Parathyroid adenoma (tissue), 2 donors: Measurements from ENCODE around the gene C5orf47.

ENCODE experiments used
- H2AFZ ChIP-seq: fragments of 300-600 bp; sonication (generic); one replicate; pipeline ENCODE4 v1.7.0; 2017; ENCODE audit warnings: antibody characterized with exemption, mild to moderate bottlenecking
- H3K27ac ChIP-seq: fragments of 300-600 bp; sonication (generic); one replicate; pipeline ENCODE4 v1.7.0; 2017
- H3K27me3 ChIP-seq: fragments of 300-600 bp; sonication (generic); one replicate; pipeline ENCODE4 v1.7.0; 2017; ENCODE audit warnings: low read length; ENCODE audit not compliant: control insufficient read depth, insufficient read depth
- H3K36me3 ChIP-seq: fragments of 300-600 bp; sonication (generic); one replicate; pipeline ENCODE4 v1.7.0; 2017; ENCODE audit warnings: low read length; ENCODE audit not compliant: control insufficient read depth, insufficient read depth
- H3K4me1 ChIP-seq: fragments of 300-600 bp; sonication (generic); one replicate; pipeline ENCODE4 v1.7.0; 2017; ENCODE audit warnings: control low read depth
- H3K4me2 ChIP-seq: fragments of 300-600 bp; sonication (generic); one replicate; pipeline ENCODE4 v1.7.0; 2017; ENCODE audit warnings: low read length
- H3K4me3 ChIP-seq: fragments of 300-600 bp; sonication (generic); one replicate; pipeline ENCODE4 v1.7.0; 2017; ENCODE audit warnings: low read depth, low read length
- H3K79me2 ChIP-seq: fragments of 300-600 bp; sonication (generic); one replicate; pipeline ENCODE4 v1.7.0; 2017; ENCODE audit warnings: control low read depth
- H3K9ac ChIP-seq: fragments of 300-600 bp; sonication (generic); one replicate; pipeline ENCODE4 v1.7.0; 2017; ENCODE audit warnings: mild to moderate bottlenecking
- H3K9me3 ChIP-seq: fragments of 300-600 bp; sonication (generic); one replicate; pipeline ENCODE4 v1.7.0; 2017; ENCODE audit warnings: low read length; ENCODE audit not compliant: control insufficient read depth
- TF ChIP-seq, protein P1 (sequence below): fragments of 300-600 bp; sonication (generic); IDR thresholded peaks from one replicate; pipeline ENCODE4 v1.7.0; 2017; ENCODE audit warnings: antibody characterized with exemption, mild to moderate bottlenecking
- donor health status: primary hyperparathyroidism.

Gene C5orf47

DNA sequence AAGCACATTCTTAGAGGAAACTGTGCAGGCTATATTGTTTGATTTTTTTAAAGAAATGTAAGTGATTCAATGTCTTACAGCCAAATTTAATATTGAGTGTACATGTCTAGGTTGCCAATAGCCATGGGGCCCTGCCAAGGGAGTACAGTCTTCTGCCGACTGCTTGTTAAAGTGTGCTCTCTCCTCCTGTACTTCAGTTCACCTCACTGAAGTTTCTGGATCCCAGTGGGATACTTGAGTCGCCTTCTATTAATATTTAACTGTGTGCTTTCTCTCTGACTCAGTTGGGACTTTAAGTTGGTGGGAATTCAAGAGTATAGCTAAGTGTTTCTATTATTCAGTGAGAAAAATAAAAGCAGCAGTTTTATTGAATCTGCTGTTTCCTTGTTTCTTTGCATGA is 44.5 kb upstream of the C5orf47 start:
- Histone ChIP-seq H3K27me3 (no peaks in the 10 kb centered on the region), H3K79me2 (peaks cover 37% of the 10 kb centered on the region), H3K4me2 (no peak overlapping the region), H3K9ac (no peak overlapping the region), H3K4me3 (no peak overlapping the region), H3K9me3 (no peaks in the 10 kb centered on the region), H3K27ac (peak overlapping the region; percentile 40), H3K36me3 (no peaks in the 10 kb centered on the region), H3K4me1 (peaks cover 32% of the 10 kb centered on the region), H2AFZ (no peak overlapping the region)
- TF ChIP-seq, protein P1, sequence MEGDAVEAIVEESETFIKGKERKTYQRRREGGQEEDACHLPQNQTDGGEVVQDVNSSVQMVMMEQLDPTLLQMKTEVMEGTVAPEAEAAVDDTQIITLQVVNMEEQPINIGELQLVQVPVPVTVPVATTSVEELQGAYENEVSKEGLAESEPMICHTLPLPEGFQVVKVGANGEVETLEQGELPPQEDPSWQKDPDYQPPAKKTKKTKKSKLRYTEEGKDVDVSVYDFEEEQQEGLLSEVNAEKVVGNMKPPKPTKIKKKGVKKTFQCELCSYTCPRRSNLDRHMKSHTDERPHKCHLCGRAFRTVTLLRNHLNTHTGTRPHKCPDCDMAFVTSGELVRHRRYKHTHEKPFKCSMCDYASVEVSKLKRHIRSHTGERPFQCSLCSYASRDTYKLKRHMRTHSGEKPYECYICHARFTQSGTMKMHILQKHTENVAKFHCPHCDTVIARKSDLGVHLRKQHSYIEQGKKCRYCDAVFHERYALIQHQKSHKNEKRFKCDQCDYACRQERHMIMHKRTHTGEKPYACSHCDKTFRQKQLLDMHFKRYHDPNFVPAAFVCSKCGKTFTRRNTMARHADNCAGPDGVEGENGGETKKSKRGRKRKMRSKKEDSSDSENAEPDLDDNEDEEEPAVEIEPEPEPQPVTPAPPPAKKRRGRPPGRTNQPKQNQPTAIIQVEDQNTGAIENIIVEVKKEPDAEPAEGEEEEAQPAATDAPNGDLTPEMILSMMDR: no peak

DNA sequence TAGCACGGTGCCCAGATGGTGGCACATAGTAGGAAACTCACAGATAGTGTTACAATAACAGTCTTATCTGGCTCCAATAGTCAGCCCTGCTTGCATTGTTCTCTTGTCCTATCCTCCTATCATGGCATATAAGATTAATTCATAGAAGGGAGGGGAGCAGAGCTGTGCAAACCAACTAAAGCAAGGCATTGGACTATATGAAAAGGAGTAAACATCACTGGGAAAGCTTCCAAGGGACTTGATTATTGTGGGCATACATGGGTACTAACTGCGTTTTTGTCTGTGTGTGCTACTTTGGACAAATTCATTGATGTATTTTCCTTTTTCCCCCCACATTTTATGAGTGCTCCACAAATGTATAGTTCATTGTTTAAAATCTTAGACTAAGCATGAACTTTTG is 43.8 kb upstream of the C5orf47 start:
- Histone ChIP-seq H3K27me3 (no peaks in the 10 kb centered on the region), H3K4me2 (no peak overlapping the region), H2AFZ (no peak overlapping the region), H3K4me1 (peaks cover 32% of the 10 kb centered on the region), H3K36me3 (no peaks in the 10 kb centered on the region), H3K9ac (no peak overlapping the region), H3K4me3 (no peak overlapping the region), H3K79me2 (peaks cover 37% of the 10 kb centered on the region), H3K27ac (peak overlapping the region; percentile 40), H3K9me3 (no peaks in the 10 kb centered on the region)
- TF ChIP-seq, protein P1: no peak

- H3K27me3 ChIP-seq: no peaks in the 10 kb centered on the region
- peaks cover 32% of the 10 kb centered on the region for H3K4me1 ChIP-seq
- H3K27ac ChIP-seq: no peak overlapping the region
Measured at GRCh38 chr5:173946323-173946722, 42.6 kb upstream of the C5orf47 start.

GRCh38 chr5:173950829-173951228 is 38.1 kb upstream of the C5orf47 start:
- H3K27ac ChIP-seq: no peak overlapping the region
- no peak overlapping the region for H3K9ac ChIP-seq
- H3K27me3 ChIP-seq: no peaks in the 10 kb centered on the region
- no peak overlapping the region for H3K4me3 ChIP-seq
- H3K9me3 ChIP-seq: no peaks in the 10 kb centered on the region
- no peak overlapping the region for H2AFZ ChIP-seq
- TF ChIP-seq, protein P1: no peak
- H3K36me3 ChIP-seq: no peaks in the 10 kb centered on the region
- H3K79me2 ChIP-seq: peaks cover 25% of the 10 kb centered on the region
- no peak overlapping the region for H3K4me2 ChIP-seq
- peaks cover 30% of the 10 kb centered on the region for H3K4me1 ChIP-seq

More at GRCh38 chr5:173946323-173946722, 42.6 kb upstream of the C5orf47 start:
- no peak overlapping the region for H3K4me2 ChIP-seq
- H3K36me3 ChIP-seq: no peaks in the 10 kb centered on the region
- no peaks in the 10 kb centered on the region for H3K9me3 ChIP-seq
- H2AFZ ChIP-seq: no peak overlapping the region
- H3K9ac ChIP-seq: no peak overlapping the region
- TF ChIP-seq, protein P1: no peak
- no peak overlapping the region for H3K4me3 ChIP-seq
- H3K79me2 ChIP-seq: peaks cover 34% of the 10 kb centered on the region

DNA sequence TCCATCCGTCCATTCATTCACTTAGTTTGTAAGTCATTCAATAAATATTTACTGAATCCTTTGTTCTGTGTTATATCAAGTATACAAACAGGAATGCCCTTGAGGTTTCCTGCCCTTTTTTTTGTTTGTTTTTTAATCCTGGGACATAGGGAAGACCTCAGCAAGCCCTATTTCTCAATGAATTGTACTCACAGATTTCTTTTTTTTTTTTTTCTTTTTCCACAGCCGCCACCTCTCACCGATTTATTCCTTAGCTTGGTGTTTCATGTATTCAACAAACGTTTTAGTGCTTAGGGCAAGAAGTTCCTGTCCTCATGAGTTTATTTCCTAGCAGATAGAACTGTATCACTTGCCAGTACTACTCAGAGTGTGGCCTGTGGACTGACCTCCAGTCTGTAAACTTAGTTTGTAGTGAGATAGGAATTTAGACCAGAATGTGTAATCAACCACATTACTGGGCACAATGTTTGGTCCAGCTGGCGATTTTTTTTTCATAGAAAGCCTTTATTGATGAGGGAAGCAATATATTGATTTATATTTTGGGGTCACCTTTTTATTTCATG is 35.4 kb upstream of the C5orf47 start:
- H3K79me2 ChIP-seq: peaks cover 6% of the 10 kb centered on the region
- no peak overlapping the region for H3K4me3 ChIP-seq
- no peak overlapping the region for H2AFZ ChIP-seq
- H3K4me2 ChIP-seq: no peak overlapping the region
- peak overlapping the region; percentile 49 for H3K27ac ChIP-seq
- H3K4me1 ChIP-seq: peaks cover 21% of the 10 kb centered on the region
- no peaks in the 10 kb centered on the region for H3K9me3 ChIP-seq
- no peaks in the 10 kb centered on the region for H3K36me3 ChIP-seq
- TF ChIP-seq, protein P1: no peak
- no peaks in the 10 kb centered on the region for H3K27me3 ChIP-seq
- no peak overlapping the region for H3K9ac ChIP-seq
